ENCODE data around the gene TMED8. TPM values are rescaled to one million over a fixed set of nuclear protein-coding genes. Genes with fewer than 3 reads are reported as not detected.

The TMED8 gene
- total RNA-seq, 1 experiment from 2014 or later, result 21.2 TPM

- no peak for TF ChIP-seq TCF7L2 (IDR thresholded peaks at IDR 0.05; ENCODE audit: borderline replicate concordance, extremely low read depth, insufficient read depth, insufficient read length)
- TF ChIP-seq ZNF274 (IDR thresholded peaks at IDR 0.05; ENCODE audit: low read depth, low read length), result no peak
- no peak for TF ChIP-seq EZH2phosphoT487 (IDR thresholded peaks at IDR 0.05; ENCODE audit: borderline replicate concordance)
- no peak for TF ChIP-seq ELF1 (IDR thresholded peaks at IDR 0.05; ENCODE audit: borderline replicate concordance, low read depth)
Observed at GRCh38 chr14:77303417-77304156, 73.3 kb downstream of the TMED8 start (continued).

GRCh38 chr14:77302926-77303325 lies 74.0 kb downstream of the TMED8 start:
- DNase-seq (ENCODE audit: low read depth, low spot score) (peak; percentile 65), ATAC-seq (peak; percentile 81)
- ChIA-PET POLR2A (interaction anchor here (1.2 kb wide), 1 partner anchor 13 kb away, joined by 4 read pairs; no protein-coding TSS in a partner anchor), RAD21 (ENCODE audit: low non-redundant PET in 1 of 2, low total read pairs in 2 of 2, uncharacterized antibody in 2 of 2, unreplicated experiment in 2 of 2) (interaction anchor here in 1 of 2 experiments (1.2 to 2.3 kb wide), 2 partner anchors 13 to 151 kb away, joined by 3 to 6 read pairs; no protein-coding TSS in a partner anchor), CTCF (interaction anchor here (1.4 to 5.3 kb wide), 5 partner anchors 12 to 430 kb away, joined by 3 to 89 read pairs (median 9); partner anchors contain the start of genes GSTZ1 and POMT2)
- Histone ChIP-seq H3K4me1 (ENCODE audit: control insufficient read depth in 1 of 2, insufficient read depth in 2 of 2, low read length in 2 of 2) (peaks cover 19 to 22% of the 10 kb centered on the region in 2 experiments), H3K27me3 (ENCODE audit: insufficient read depth, low read length) (no peaks in the 10 kb centered on the region), H3K36me3 (ENCODE audit: control insufficient read depth in 1 of 2, insufficient read depth in 2 of 2, low read length in 2 of 2) (no peaks in the 10 kb centered on the region; a peak in 1 of 4 replicates), H3K9ac (ENCODE audit: low read length) (no peak overlapping the region), H2AFZ (ENCODE audit: low read depth, low read length, poor library complexity, severe bottlenecking) (no peak overlapping the region), H4K20me1 (ENCODE audit: insufficient read depth) (no peaks in the 10 kb centered on the region), H3K27ac (ENCODE audit: low read depth, low read length) (no peak overlapping the region; the same call in 1 of the 2 replicates), H3K79me2 (ENCODE audit: insufficient read depth, low read length) (no peaks in the 10 kb centered on the region), H3K9me3 (ENCODE audit: control insufficient read depth in 1 of 2, insufficient read depth in 1 of 2, low read depth in 1 of 2, low read length in 2 of 2) (no peaks in the 10 kb centered on the region), H3K4me2 (ENCODE audit: low read length) (peak overlapping the region; percentile 55), H3K9me2 (ENCODE audit: insufficient read depth) (no peaks in the 10 kb centered on the region), H3K4me3 (replicated peaks in 1 of 2; ENCODE audit: low read depth in 1 of 2, low read length in 2 of 2) (no peak overlapping the region)
- intact Hi-C loops (cut with micrococcal nuclease), result loop anchor here (2.0 to 5.0 kb wide), 2 partner anchors 14 to 154 kb away; partner anchors contain the start of genes AHSA1 and VIPAS39
- BruUV-seq (replicated peaks), result no TSS peak
- TF ChIP-seq JUND (IDR thresholded peaks at IDR 0.05), result peak; percentile 77
- TF ChIP-seq ZFX (IDR thresholded peaks at IDR 0.05), result no peak
- no peak for TF ChIP-seq POLR2AphosphoS5 (IDR thresholded peaks at IDR 0.05; ENCODE audit: low read depth, low read length)
- no peak for TF ChIP-seq RAD21 (IDR thresholded peaks at IDR 0.05; ENCODE audit: low read depth)
- no peak for TF ChIP-seq ZNF274 (IDR thresholded peaks at IDR 0.05; ENCODE audit: low read depth, low read length)
- TF ChIP-seq CTCF (IDR thresholded peaks at IDR 0.05 in 2 of 3, conservative IDR thresholded peaks at IDR 0.05 in 1 of 3; ENCODE audit: borderline replicate concordance in 1 of 3, insufficient read depth in 1 of 3, low read depth in 2 of 3, low read length in 2 of 3), result 0 out of 6 replicates have a peak, but pooled peaks of 1 of the 3 experiments have one; percentile 16
- TF ChIP-seq SP1 (IDR thresholded peaks at IDR 0.05; ENCODE audit: low read depth), result peak; percentile 44
- no peak for TF ChIP-seq EZH2phosphoT487 (IDR thresholded peaks at IDR 0.05; ENCODE audit: borderline replicate concordance)
- no peak for TF ChIP-seq ELF1 (IDR thresholded peaks at IDR 0.05; ENCODE audit: borderline replicate concordance, low read depth)
- TF ChIP-seq FOSL1 (IDR thresholded peaks at IDR 0.05; ENCODE audit: low read depth), result peak; percentile 82
- no peak for TF ChIP-seq ATF3 (IDR thresholded peaks at IDR 0.05)
- no peak for TF ChIP-seq POLR2A (IDR thresholded peaks at IDR 0.05; ENCODE audit: borderline replicate concordance, extremely low read depth, insufficient read depth, insufficient read length)
- peak; percentile 90 for TF ChIP-seq TCF7L2 (IDR thresholded peaks at IDR 0.05; ENCODE audit: borderline replicate concordance, extremely low read depth, insufficient read depth, insufficient read length)
- peak; percentile 74; the same call in 1 of the 2 replicates for TF ChIP-seq CBX3 (IDR thresholded peaks at IDR 0.05; ENCODE audit: low read depth)
- no peak for TF ChIP-seq REST (IDR thresholded peaks at IDR 0.05; ENCODE audit: low read depth)
- no peak for TF ChIP-seq MAX (IDR thresholded peaks at IDR 0.05)
- no peak for TF ChIP-seq EZH2 (IDR thresholded peaks at IDR 0.05)
- no peak for TF ChIP-seq SRF (IDR thresholded peaks at IDR 0.05; ENCODE audit: low read depth)

All from HCT116 (cell line).